HepG2 (cell line): ENCODE data around the gene CABLES2. TPM values are rescaled to one million over a fixed set of nuclear protein-coding genes. Genes with fewer than 3 reads are reported as not detected.

Experiments used
- BHLHE40 ChIP-seq: IDR thresholded peaks from 2 replicates; pipeline ENCODE4 v1.6.1; 2011; ENCODE audit warnings: low read length, improper control_type of control experiment
- CEBPG ChIP-seq: IDR thresholded peaks from 2 replicates; pipeline ENCODE4 v1.6.1; 2016
- EED ChIP-seq: sonication (generic); formaldehyde crosslinking; IDR thresholded peaks from 2 replicates; pipeline ENCODE4 v1.5.0; 2020; ENCODE audit warnings: mild to moderate bottlenecking, missing genetic modification reagents
- FOSL2 ChIP-seq: sonication (generic); formaldehyde crosslinking; IDR thresholded peaks from 2 replicates; pipeline ENCODE4 v1.4.0; 2020; ENCODE audit warnings: missing genetic modification reagents
- GZF1 ChIP-seq: sonication (generic); formaldehyde crosslinking; IDR thresholded peaks from 2 replicates; pipeline ENCODE4 v1.5.1; 2020; ENCODE audit warnings: mild to moderate bottlenecking, missing genetic modification reagents
- HMG20B ChIP-seq: conservative IDR thresholded peaks from 2 replicates; pipeline ENCODE4 v1.6.1; 2016; ENCODE audit warnings: missing genetic modification reagents, missing compliant biosample characterization
- KAT2B ChIP-seq: fragments of 150-350 bp; IDR thresholded peaks from 2 replicates; pipeline ENCODE4 v1.6.1; 2014; ENCODE audit warnings: low read depth, low read length, borderline replicate concordance
- MAF1 ChIP-seq: sonication (generic); formaldehyde crosslinking; IDR thresholded peaks from 2 replicates; pipeline ENCODE4 v1.5.0; 2020; ENCODE audit warnings: missing genetic modification reagents, borderline replicate concordance
- MED1 ChIP-seq: sonication (generic); formaldehyde crosslinking; IDR thresholded peaks from 2 replicates; pipeline ENCODE4 v1.4.0; 2020; ENCODE audit warnings: missing genetic modification reagents
- MYPOP ChIP-seq: sonication (generic); formaldehyde crosslinking; IDR thresholded peaks from 2 replicates; pipeline ENCODE4 v1.8.1; 2023; ENCODE audit warnings: mild to moderate bottlenecking, moderate library complexity, missing genetic modification reagents
- NCOA5 ChIP-seq: sonication (generic); formaldehyde crosslinking; IDR thresholded peaks from 2 replicates; pipeline ENCODE4 v1.4.0; 2020; ENCODE audit warnings: missing genetic modification reagents
- NR2C2 ChIP-seq: sonication (generic); formaldehyde crosslinking; IDR thresholded peaks from 2 replicates; pipeline ENCODE4 v1.4.0; 2020; ENCODE audit warnings: missing genetic modification reagents, mild to moderate bottlenecking, moderate library complexity, borderline replicate concordance
- PHF5A ChIP-seq: IDR thresholded peaks from one replicate; pipeline ENCODE4 v1.6.1; 2018; ENCODE audit warnings: low read depth, missing genetic modification reagents; ENCODE audit not compliant: unreplicated experiment
- POLR2A ChIP-seq, 2 experiments: IDR thresholded peaks; 2 replicates each; pipeline ENCODE4 v1.6.1; 2011; ENCODE audit warnings: low read depth in 2 of 2, low read length in 2 of 2, mild to moderate bottlenecking in 1 of 2, moderate library complexity in 1 of 2; ENCODE audit not compliant: insufficient read depth in 1 of 2
- SP140L ChIP-seq: sonication (generic); formaldehyde crosslinking; IDR thresholded peaks from 2 replicates; pipeline ENCODE4 v1.4.0; 2020; ENCODE audit warnings: missing genetic modification reagents, borderline replicate concordance
- ZBTB4 ChIP-seq: sonication (generic); formaldehyde crosslinking; IDR thresholded peaks from 2 replicates; pipeline ENCODE4 v1.4.0; 2020; ENCODE audit warnings: missing genetic modification reagents, mild to moderate bottlenecking, borderline replicate concordance
- ZFAT ChIP-seq: sonication (generic); formaldehyde crosslinking; conservative IDR thresholded peaks from 2 replicates; pipeline ENCODE4 v1.8.1; 2023; ENCODE audit warnings: missing genetic modification reagents, inconsistent platforms
- ZFP36L1 ChIP-seq: sonication (generic); formaldehyde crosslinking; IDR thresholded peaks from 2 replicates; pipeline ENCODE4 v1.8.0; 2022; ENCODE audit warnings: mild to moderate bottlenecking, missing genetic modification reagents, moderate library complexity
- ZFP62 ChIP-seq: sonication (generic); formaldehyde crosslinking; IDR thresholded peaks from 2 replicates; pipeline ENCODE4 v1.4.0; 2020; ENCODE audit warnings: missing genetic modification reagents
- ZFP82 ChIP-seq: sonication (generic); formaldehyde crosslinking; IDR thresholded peaks from 2 replicates; pipeline ENCODE4 v1.5.1; 2020; ENCODE audit warnings: mild to moderate bottlenecking, missing genetic modification reagents, borderline replicate concordance
- ZMYM4 ChIP-seq: sonication (generic); formaldehyde crosslinking; IDR thresholded peaks from 2 replicates; pipeline ENCODE4 v1.8.1; 2023; ENCODE audit warnings: mild to moderate bottlenecking, missing genetic modification reagents
- ZNF33A ChIP-seq: sonication (generic); formaldehyde crosslinking; IDR thresholded peaks from 2 replicates; pipeline ENCODE4 v1.5.1; 2020; ENCODE audit warnings: missing genetic modification reagents, mild to moderate bottlenecking, moderate library complexity, borderline replicate concordance
- ZNF598 ChIP-seq: sonication (generic); formaldehyde crosslinking; IDR thresholded peaks from 2 replicates; pipeline ENCODE4 v1.5.1; 2020; ENCODE audit warnings: mild to moderate bottlenecking, missing genetic modification reagents, borderline replicate concordance
- ZNF777 ChIP-seq: sonication (generic); formaldehyde crosslinking; IDR thresholded peaks from 2 replicates; pipeline ENCODE4 v1.4.0; 2020; ENCODE audit warnings: missing genetic modification reagents
- ZSCAN30 ChIP-seq: sonication (generic); formaldehyde crosslinking; IDR thresholded peaks from 2 replicates; pipeline ENCODE4 v1.5.0; 2020; ENCODE audit warnings: mild to moderate bottlenecking, missing genetic modification reagents
- ZSCAN9 ChIP-seq: IDR thresholded peaks from 2 replicates; pipeline ENCODE4 v1.6.1; 2016; ENCODE audit warnings: borderline replicate concordance
- polyA plus RNA-seq, 8 experiments: library from polyadenylated mRNA; depleted of rRNA in 3 of 8; stranded (reverse) in 7 of 8; unstranded in 1 of 8; fragments of >200 nt; fragmentation: Illumina TruSeq in 4 of 8; extraction: Trizol in 4 of 8; gene quantifications; 2 replicates each; pipeline versions ENCODE4 v1.2.1 to v1.2.3, GENCODE V29; 2011 to 2016; ENCODE audit warnings: low read depth in 4 of 8, missing spikeins in 1 of 8, mixed read lengths in 1 of 8; ENCODE audit not compliant: insufficient read depth in 1 of 8
- total RNA-seq, 5 experiments: library from RNA; depleted of rRNA; stranded (reverse); fragments of >200 nt; fragmentation: Illumina TruSeq; extraction: Trizol; gene quantifications; 2 replicates each; pipeline ENCODE4 v1.2.3, GENCODE V29; 2016; ENCODE audit warnings: low read depth in 1 of 5
- TF ChIP-seq, protein P1 (sequence below): sonication (generic); formaldehyde crosslinking; IDR thresholded peaks from 2 replicates; pipeline ENCODE4 v1.4.0; 2020; ENCODE audit warnings: missing genetic modification reagents, borderline replicate concordance

Gene CABLES2
- total and polyA plus RNA-seq, 2 of the 13 experiments (the other 11 are each of a cell fraction or from before 2014, with no cell fraction given), result 5.2 to 9.7 TPM

DNA sequence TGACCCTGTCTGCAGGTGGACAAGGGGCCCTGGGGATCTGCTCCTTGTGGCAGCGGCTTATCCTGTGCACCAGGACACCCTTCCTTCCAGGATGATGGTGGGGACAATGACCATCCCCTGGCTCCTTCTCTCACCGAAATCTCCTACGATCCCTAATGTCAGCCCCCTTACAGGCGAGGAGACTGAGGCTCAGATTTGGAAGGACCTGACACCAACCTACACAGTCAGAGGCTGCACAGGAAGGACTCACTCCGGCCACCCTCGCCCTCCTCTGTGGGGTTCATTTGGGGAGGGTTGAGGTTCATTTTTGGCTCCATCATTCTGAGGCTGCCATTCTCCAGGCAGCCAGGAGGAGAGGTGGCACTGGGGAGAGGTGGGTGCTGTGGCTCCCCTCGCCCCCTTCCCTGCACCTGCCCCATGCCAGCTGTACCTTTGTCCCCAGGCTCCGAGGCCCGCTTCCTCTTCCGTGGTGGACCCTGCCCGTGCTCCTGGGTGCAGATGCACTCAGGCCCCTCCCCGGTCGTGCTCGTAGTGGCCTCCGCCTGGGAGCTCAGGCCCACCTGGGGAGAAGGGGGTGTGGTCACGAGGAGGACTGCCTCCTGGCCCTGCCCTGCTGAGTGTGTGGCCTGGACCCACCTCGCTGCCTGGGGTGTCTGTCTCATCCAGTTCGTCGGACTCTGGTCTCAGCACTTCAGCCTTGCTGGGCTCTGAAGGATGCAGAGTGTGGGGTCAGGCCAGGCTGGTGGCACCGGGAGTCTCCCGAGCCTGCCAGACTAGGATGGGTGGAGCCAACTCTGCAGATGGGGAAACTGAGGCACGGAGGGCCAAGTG is 5.3 kb upstream of the CABLES2 start (continued):
- TF ChIP-seq FOSL2 (no peak), KAT2B (no peak), ZFAT (CRISPR knock-in tag) (no peak), MYPOP (CRISPR knock-in tag) (no peak; the same call in 1 of the 2 replicates), ZNF33A (CRISPR knock-in tag) (no peak), CEBPG (CRISPR knock-in tag) (no peak), GZF1 (CRISPR knock-in tag) (no peak), ZFP62 (no peak), ZNF598 (CRISPR knock-in tag) (no peak), EED (no peak), MED1 (CRISPR knock-in tag) (no peak), MAF1 (no peak), ZNF777 (CRISPR knock-in tag) (no peak; the same call in 1 of the 2 replicates), PHF5A (no peak), ZFP82 (CRISPR knock-in tag) (no peak), NCOA5 (no peak), ZSCAN9 (CRISPR knock-in tag) (no peak), BHLHE40 (0 out of 2 replicates have a peak, but pooled peaks have one; percentile 9), ZBTB4 (no peak), ZSCAN30 (CRISPR knock-in tag) (no peak), POLR2A (IDR thresholded peaks at IDR 0.05; ENCODE audit: insufficient read depth in 1 of 2, low read depth in 2 of 2, low read length in 2 of 2) (no peak), ZFP36L1 (CRISPR knock-in tag) (no peak), ZMYM4 (CRISPR knock-in tag) (0 out of 2 replicates have a peak, but pooled peaks have one; percentile 6), HMG20B (CRISPR knock-in tag) (no peak), SP140L (CRISPR knock-in tag) (no peak), NR2C2 (CRISPR knock-in tag) (peak; percentile 28; the same call in 1 of the 2 replicates)
- TF ChIP-seq, protein P1, sequence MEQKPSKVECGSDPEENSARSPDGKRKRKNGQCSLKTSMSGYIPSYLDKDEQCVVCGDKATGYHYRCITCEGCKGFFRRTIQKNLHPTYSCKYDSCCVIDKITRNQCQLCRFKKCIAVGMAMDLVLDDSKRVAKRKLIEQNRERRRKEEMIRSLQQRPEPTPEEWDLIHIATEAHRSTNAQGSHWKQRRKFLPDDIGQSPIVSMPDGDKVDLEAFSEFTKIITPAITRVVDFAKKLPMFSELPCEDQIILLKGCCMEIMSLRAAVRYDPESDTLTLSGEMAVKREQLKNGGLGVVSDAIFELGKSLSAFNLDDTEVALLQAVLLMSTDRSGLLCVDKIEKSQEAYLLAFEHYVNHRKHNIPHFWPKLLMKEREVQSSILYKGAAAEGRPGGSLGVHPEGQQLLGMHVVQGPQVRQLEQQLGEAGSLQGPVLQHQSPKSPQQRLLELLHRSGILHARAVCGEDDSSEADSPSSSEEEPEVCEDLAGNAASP (CRISPR knock-in tag), result no peak
